Thyroid gland (tissue), 4 donors: ENCODE data around the gene ZNF516.

Experiments
- POLR2A ChIP-seq, 2 donors: fragments of 450-650 bp; IDR thresholded peaks; one replicate each; pipeline ENCODE4 v1.6.1; 2017; ENCODE audit warnings: antibody characterized with exemption in 2 of 2, mild to moderate bottlenecking in 2 of 2, moderate library complexity in 1 of 2
- TF ChIP-seq, protein P1 (sequence below), 6 experiments: fragments of 200-600 bp in 3 of 6; fragments of 450-650 bp in 3 of 6; sonication (generic) in 3 of 6; IDR thresholded peaks; one replicate each; pipeline ENCODE4 v1.5.1; 2016 to 2019; ENCODE audit warnings: antibody characterized with exemption in 6 of 6, mild to moderate bottlenecking in 2 of 6, inconsistent platforms in 1 of 6, moderate library complexity in 1 of 6

DNA sequence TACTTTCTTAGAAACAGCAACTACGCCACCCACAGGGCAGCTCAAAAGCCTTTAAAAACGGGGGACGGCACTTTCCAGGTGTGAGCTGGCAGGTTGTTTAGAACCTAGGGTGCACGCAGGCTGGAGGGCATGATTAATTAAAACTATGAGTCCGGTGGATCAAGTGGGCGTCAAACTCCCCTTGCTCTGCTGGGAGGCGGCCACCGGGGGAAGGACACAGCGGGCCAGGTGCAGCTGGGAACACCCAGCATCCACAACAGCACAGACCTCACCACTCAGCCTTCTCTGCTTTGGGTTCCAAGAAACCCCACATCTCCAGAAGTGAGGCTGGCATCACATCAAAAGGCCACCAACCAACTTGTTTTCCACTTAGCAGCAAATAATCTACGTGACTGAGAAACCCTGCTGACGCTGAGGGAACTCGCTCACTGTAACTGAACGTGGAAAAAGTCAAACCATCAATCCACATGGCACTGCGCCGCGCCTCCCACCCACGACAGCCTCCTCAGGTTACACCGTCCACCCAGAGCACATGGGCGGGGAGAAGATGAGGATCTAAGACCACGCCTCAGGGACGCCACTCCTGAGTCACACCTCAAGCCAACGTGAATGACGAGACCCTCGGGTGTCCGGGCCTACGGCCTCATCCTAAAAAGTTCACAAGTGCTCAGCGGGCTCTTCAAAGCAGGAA, 118.2 kb downstream of the ZNF516 start:
- TF ChIP-seq, protein P1, sequence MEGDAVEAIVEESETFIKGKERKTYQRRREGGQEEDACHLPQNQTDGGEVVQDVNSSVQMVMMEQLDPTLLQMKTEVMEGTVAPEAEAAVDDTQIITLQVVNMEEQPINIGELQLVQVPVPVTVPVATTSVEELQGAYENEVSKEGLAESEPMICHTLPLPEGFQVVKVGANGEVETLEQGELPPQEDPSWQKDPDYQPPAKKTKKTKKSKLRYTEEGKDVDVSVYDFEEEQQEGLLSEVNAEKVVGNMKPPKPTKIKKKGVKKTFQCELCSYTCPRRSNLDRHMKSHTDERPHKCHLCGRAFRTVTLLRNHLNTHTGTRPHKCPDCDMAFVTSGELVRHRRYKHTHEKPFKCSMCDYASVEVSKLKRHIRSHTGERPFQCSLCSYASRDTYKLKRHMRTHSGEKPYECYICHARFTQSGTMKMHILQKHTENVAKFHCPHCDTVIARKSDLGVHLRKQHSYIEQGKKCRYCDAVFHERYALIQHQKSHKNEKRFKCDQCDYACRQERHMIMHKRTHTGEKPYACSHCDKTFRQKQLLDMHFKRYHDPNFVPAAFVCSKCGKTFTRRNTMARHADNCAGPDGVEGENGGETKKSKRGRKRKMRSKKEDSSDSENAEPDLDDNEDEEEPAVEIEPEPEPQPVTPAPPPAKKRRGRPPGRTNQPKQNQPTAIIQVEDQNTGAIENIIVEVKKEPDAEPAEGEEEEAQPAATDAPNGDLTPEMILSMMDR (IDR thresholded peaks at IDR 0.05): no peak
- no peak for TF ChIP-seq POLR2A (IDR thresholded peaks at IDR 0.05)
